Gastroesophageal sphincter (tissue), 3 donors: ENCODE measurements around the gene SH3PXD2B.

Experiments
- CTCF ChIP-seq, 4 experiments: fragments of 200-600 bp in 2 of 4; fragments of 450-650 bp in 2 of 4; sonication (generic) in 1 of 4; IDR thresholded peaks; one replicate each; pipeline ENCODE4 v1.5.1; 2017 to 2019; ENCODE audit warnings: antibody characterized with exemption in 4 of 4, mild to moderate bottlenecking in 2 of 4, moderate library complexity in 2 of 4
- EP300 ChIP-seq: sonication (generic); formaldehyde crosslinking; IDR thresholded peaks from one replicate; pipeline ENCODE4 v1.6.1; 2017; ENCODE audit warnings: antibody characterized with exemption, mild to moderate bottlenecking
- POLR2A ChIP-seq, 2 donors: fragments of 450-650 bp; IDR thresholded peaks; one replicate each; pipeline ENCODE4 v1.6.1; 2017; ENCODE audit warnings: antibody characterized with exemption in 2 of 2, mild to moderate bottlenecking in 2 of 2, moderate library complexity in 1 of 2

GRCh38 chr5:172455087-172455381 lies 709 bp upstream of the SH3PXD2B start:
- no peak for TF ChIP-seq CTCF (IDR thresholded peaks at IDR 0.05)
- no peak for TF ChIP-seq POLR2A (IDR thresholded peaks at IDR 0.05)
- TF ChIP-seq EP300 = no peak
